HFF-Myc (cell line): Measurements from ENCODE around the gene PLEKHG4B.

ENCODE experiments used
- DNase-seq: peaks from one replicate; pipeline ENCODE4 v3.0.0-alpha.2; 2011; ENCODE audit warnings: low read depth; ENCODE audit errors: extremely low read depth
- H3K4me3 ChIP-seq: replicated peaks from 2 replicates; pipeline ENCODE4 v1.5.1; 2011; ENCODE audit warnings: low read depth, mild to moderate bottlenecking, control low read depth, low read length
- CTCF ChIP-seq: IDR thresholded peaks from 2 replicates; pipeline ENCODE4 v1.5.1; 2012; ENCODE audit warnings: mild to moderate bottlenecking, low read depth, low read length, control low read depth; ENCODE audit errors: missing control alignments

The PLEKHG4B gene

DNA sequence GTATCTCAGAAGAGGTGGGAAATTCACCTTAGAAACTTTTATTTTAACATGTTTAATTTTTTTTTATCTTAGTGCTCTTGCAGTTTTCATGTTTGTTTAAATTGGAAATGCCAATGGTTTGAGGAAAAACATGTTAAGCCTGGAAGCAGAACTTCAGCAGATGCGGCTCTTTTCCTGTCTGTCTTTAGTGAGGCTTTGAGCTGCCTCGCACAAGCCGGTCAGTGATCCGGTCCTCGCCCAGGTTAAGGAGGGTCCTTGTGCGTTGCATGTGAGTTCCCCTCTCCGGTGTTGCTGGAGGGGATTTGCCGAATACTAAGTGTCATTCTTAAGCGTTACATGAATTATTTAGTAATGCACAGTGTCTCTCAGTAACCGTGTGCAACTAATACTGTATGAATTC is 9.4 kb upstream of the PLEKHG4B start:
- DNase-seq: no peak
- no peak for TF ChIP-seq CTCF
- no peak overlapping the region for H3K4me3 ChIP-seq

- no peak overlapping the region for H3K4me3 ChIP-seq
- no peak for DNase-seq
- no peak for TF ChIP-seq CTCF
These were observed 8.9 kb upstream of the PLEKHG4B start for GRCh38 chr5:83029-83428.

DNA sequence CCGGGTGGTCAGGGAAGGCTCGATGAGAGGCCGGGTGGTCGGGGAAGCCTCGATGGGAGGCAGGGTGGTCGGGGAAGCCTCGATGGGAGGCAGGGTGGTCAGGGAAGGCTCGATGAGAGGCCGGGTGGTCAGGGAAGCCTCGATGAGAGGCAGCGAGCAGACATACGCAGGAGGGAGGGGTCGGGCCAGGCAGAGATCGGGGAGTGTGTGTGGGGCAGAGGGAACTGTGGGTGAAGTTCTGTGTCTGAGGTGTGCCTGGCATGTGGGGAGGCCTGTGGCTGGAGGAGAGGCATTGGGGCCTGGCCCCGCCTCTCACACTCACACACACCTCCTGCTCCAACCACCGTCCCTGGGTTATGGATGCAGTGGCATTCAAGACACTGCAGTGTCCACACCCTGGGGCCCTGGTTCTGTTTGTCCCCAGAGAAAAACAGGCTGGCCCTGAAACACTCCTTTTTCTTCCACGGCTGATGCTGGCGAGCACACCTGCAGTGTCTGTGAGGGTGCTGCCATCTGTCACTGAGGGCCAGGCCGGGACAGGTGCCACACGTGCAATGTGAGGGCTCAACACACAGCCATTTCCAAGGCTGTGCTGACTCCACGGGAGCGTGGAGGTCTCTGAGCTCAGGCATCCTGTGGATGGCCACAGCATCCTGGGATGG is 6.5 kb upstream of the PLEKHG4B start:
- TF ChIP-seq CTCF: no peak
- no peak for DNase-seq
- H3K4me3 ChIP-seq: no peak overlapping the region

- H3K4me3 ChIP-seq: no peak overlapping the region
- no peak for DNase-seq
- TF ChIP-seq CTCF: no peak
These were observed 2.4 kb upstream of the PLEKHG4B start for GRCh38 chr5:89337-90286.

- peak overlapping the region; percentile 36; the same call in 1 of the 2 replicates for H3K4me3 ChIP-seq
- no peak for TF ChIP-seq CTCF
- DNase-seq: no peak
These were observed 1.1 kb upstream of the PLEKHG4B start for GRCh38 chr5:90590-91547.
